HPDE6-E6E7 (cell line): ENCODE measurements around the gene FAT1.

ENCODE experiments used
- DNase-seq: peaks from one replicate; pipeline ENCODE4 v3.0.0; 2011; ENCODE audit warnings: missing footprints; ENCODE audit errors: extremely low spot score

FAT1 gene

GRCh38 chr4:186658657-186659056, 65.0 kb downstream of the FAT1 start:
- no peak for DNase-seq

DNA sequence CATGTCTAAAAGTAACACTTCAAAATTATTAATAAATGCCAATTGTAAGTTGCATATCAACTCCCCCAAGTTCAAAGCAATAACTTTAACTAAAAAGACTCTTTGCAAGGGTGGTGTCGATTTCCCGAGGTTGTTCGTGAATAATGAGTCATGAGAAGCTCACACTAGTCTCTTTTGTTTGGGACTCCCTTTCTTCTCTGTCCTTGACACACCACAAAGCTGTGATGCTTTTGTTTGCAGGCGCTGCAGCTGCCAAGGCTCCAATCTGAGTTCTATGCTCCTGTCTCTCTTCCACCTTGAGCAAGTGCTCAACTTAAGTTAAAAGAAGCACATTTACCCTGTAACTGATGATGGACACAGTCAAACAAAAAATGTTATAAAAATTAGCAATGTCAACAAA, 65.9 kb downstream of the FAT1 start:
- peak; percentile 44 for DNase-seq

GRCh38 chr4:186653969-186654368, 69.7 kb downstream of the FAT1 start:
- DNase-seq = no peak

- DNase-seq = no peak
Observed at GRCh38 chr4:186651624-186652023, 72.0 kb downstream of the FAT1 start.

GRCh38 chr4:186651181-186651603, 72.5 kb downstream of the FAT1 start:
- DNase-seq = no peak

- no peak for DNase-seq
Observed at GRCh38 chr4:186650401-186651180, 73.1 kb downstream of the FAT1 start.

DNA sequence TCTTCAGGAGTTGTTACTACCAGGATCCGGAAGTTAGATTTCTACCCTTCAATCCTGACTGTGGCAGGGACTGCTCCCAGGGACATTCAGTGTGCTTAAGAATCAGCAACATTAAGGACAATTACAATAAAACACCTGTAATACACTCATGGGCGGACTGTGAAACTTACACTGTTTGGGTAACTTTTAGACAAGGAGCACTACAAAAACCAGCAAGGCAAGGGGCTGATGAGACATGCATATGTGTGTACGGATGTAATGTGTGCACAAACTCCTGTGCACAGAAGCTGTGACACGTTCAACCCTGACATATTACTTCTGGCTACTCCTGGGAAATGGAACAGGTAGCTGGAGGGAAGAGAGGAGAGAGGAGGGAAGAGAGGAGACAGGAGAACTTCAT, 75.8 kb downstream of the FAT1 start:
- no peak for DNase-seq

- DNase-seq = no peak
Observed at GRCh38 chr4:186644737-186645261, 78.9 kb downstream of the FAT1 start.

DNA sequence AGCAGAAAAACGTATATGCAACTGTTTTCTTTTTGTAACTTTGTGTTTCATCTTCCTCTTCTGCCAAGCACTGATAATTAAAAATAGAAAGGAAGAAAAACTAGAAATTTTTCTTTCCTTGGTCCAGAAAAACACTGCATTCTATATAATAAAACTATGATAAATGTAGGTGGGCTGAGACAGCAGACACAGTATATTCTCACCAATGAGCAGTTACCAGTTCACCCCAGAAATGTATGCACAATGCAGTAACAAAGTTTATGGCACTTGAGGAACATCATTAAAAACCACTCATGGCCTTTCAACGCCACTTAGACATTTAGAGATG, 79.4 kb downstream of the FAT1 start:
- no peak for DNase-seq

- DNase-seq = peak; percentile 58
Observed at GRCh38 chr4:186643501-186644310, 80.0 kb downstream of the FAT1 start.

GRCh38 chr4:186642998-186643397, 80.7 kb downstream of the FAT1 start:
- DNase-seq = no peak

DNA sequence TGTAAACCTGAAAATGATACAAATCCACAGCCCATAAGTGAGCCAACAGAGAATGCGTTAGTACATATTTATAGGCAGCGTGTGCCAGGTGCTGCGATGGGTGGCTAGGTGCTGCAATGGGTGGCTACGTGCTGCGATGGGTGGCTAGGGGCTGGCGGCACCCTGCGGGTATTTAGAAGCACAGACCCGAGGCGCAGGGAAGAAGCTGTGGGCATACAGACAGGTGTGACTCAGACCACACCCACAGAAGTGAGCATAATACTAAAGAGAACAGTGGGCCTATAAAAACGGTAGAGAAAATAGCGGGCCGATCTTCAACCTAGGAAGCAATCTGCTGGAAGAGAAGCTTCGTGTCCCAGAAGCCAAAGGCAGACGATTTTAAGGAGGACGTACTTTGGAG, 81.1 kb downstream of the FAT1 start:
- DNase-seq = no peak

DNA sequence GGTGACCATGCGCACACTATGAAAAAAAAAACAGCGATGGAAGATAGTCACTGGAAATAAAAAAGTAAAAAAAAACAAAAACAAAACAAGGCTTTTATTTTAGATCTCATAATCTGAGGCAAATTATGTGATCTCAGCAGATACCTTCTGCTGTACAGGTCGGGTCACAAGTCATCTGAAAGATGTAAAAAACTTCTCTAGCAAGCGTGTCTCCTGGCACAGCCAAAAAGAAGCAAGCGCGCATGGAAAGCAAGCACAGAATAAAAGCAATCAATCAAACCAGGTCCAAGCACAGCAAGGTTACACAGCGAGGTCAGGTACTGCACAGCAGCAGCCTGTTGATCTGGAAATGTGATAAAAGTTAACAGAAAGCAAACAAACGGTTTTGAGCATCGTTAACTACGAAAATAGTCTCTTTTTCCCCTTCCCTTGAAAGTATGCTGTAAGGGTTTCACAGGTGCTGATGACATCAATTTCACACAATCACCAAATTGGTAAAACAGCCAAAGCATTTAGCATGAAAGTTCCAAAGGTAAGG, 89.0 kb downstream of the FAT1 start:
- DNase-seq = no peak

DNA sequence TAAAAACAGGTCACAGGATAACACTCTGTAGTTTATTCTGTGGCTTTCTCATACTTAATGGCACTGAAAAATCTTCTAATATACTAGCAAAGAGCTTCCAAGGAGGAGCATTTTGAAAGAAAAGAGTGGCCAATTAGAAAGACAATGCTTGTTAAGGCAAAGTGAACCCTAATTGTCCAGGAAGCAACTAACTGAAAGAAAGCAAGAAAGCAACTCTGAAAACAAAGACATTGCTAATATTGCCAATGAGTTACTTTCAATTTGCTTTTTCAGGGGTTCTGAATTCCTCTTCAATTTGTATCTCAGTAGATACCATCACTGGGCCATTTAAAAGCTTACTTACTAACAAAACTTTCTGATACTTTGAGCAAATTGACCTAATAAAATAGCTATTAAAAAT, 89.8 kb downstream of the FAT1 start:
- DNase-seq = no peak

- no peak for DNase-seq
Observed at GRCh38 chr4:186630128-186630527, 93.5 kb downstream of the FAT1 start.

GRCh38 chr4:186628058-186628711, 95.5 kb downstream of the FAT1 start:
- DNase-seq = no peak

- DNase-seq = peak; percentile 64
Observed at GRCh38 chr4:186627226-186627865, 96.3 kb downstream of the FAT1 start.

DNA sequence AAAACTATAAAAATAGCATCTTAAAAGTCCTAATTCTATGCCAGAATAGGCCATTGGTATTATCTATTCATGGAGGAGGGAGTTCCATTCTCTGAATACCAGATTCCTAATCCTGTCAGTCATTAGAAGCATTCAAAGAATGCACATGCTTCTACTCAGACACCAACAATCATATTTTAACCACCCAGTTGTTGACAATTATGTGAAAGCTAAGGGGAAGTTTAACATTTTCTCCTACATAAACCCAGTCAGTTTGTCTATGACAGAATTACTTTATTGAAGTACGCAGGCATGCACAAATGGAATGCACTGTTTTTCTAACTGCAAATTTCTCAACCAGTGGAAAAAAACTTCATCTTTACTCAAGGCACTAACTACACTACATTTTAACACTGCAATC, 98.7 kb downstream of the FAT1 start:
- DNase-seq = no peak

GRCh38 chr4:186623546-186623945, 100.1 kb downstream of the FAT1 start:
- no peak for DNase-seq

DNA sequence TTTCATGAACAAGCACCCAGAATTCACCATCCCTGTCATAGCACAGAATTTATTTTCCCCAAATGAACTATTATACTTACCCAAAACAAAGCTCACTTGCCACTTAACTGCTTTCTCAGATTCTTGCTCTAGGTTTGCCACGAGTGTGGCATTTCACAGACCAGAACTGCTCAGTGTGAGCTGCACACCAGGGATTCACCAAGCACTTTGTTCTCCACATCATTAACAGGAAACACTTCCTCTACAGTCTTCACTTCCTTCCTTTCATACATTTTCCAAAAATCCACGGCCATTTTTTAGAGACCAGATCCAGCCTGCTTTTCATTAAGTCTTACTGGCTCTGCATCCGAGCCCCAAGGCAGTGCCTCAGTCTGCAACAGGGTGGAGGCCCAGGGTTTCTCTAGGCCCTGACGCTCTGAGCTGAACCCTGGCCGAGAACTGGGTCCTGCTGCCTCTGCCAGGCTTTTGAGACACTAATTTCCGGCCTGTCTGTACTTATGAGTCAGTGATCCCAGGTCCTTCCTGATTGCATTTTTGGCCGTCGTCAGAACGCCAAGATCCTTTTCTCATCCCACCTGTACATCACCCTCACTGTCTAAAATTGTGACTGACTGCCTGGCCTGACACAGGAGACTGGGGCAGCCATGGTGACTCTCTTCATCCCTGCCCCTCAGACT, 100.7 kb downstream of the FAT1 start:
- peak; percentile 46 for DNase-seq

- no peak for DNase-seq
Observed at GRCh38 chr4:186621959-186622553, 101.6 kb downstream of the FAT1 start.
